GM18868 (cell line): Measurements from ENCODE around the gene PIK3R3.

Source experiments
- ATAC-seq: cut with Tn5 transposase; IDR thresholded peaks from one replicate; pipeline ENCODE4 v1.9.1; 2021; ENCODE audit warnings: mild to moderate bottlenecking, moderate library complexity; ENCODE audit not compliant: unreplicated experiment

Gene PIK3R3

GRCh38 chr1:45999507-45999906 is 132.9 kb downstream of the PIK3R3 start:
- ATAC-seq: no peak

- ATAC-seq: no peak
Observed at GRCh38 chr1:45998020-45998617, 134.3 kb downstream of the PIK3R3 start.

GRCh38 chr1:45995298-45995697 is 137.1 kb downstream of the PIK3R3 start:
- no peak for ATAC-seq

GRCh38 chr1:45994423-45994822 is 138.0 kb downstream of the PIK3R3 start:
- ATAC-seq: no peak
